ENCODE measurements around the gene CERS6. TPM values are rescaled to one million over a fixed set of nuclear protein-coding genes. Genes with fewer than 3 reads are reported as not detected.

CERS6 gene
- total RNA-seq, 1 donor from 2014 or later: 66.5 TPM

DNA sequence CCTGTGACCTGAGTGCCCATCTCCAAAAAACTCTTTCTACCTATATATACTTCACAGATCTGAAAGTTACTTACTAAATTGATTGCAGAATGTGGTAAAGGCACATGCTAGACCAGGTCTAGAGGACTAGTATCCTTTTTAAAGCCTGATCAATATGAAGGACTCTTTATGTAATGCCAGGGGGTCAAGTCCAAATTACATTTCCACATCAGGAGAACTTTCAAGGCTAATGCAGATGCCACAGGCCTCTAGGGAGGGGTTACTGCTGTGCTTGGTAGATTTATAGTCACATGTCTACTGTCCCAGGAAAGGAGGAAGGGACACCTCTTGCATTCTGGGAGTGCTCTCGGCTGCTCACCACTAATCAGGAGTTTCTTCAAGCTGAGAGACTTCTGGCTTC lies 227.9 kb downstream of the CERS6 start:
- peaks cover 42% of the 10 kb centered on the region for H3K4me1 Mint-ChIP-seq
- no peak overlapping the region for H3K27ac Mint-ChIP-seq
- TF ChIP-seq, protein P1, sequence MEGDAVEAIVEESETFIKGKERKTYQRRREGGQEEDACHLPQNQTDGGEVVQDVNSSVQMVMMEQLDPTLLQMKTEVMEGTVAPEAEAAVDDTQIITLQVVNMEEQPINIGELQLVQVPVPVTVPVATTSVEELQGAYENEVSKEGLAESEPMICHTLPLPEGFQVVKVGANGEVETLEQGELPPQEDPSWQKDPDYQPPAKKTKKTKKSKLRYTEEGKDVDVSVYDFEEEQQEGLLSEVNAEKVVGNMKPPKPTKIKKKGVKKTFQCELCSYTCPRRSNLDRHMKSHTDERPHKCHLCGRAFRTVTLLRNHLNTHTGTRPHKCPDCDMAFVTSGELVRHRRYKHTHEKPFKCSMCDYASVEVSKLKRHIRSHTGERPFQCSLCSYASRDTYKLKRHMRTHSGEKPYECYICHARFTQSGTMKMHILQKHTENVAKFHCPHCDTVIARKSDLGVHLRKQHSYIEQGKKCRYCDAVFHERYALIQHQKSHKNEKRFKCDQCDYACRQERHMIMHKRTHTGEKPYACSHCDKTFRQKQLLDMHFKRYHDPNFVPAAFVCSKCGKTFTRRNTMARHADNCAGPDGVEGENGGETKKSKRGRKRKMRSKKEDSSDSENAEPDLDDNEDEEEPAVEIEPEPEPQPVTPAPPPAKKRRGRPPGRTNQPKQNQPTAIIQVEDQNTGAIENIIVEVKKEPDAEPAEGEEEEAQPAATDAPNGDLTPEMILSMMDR (IDR thresholded peaks at IDR 0.05; ENCODE audit: unreplicated experiment): no peak

DNA sequence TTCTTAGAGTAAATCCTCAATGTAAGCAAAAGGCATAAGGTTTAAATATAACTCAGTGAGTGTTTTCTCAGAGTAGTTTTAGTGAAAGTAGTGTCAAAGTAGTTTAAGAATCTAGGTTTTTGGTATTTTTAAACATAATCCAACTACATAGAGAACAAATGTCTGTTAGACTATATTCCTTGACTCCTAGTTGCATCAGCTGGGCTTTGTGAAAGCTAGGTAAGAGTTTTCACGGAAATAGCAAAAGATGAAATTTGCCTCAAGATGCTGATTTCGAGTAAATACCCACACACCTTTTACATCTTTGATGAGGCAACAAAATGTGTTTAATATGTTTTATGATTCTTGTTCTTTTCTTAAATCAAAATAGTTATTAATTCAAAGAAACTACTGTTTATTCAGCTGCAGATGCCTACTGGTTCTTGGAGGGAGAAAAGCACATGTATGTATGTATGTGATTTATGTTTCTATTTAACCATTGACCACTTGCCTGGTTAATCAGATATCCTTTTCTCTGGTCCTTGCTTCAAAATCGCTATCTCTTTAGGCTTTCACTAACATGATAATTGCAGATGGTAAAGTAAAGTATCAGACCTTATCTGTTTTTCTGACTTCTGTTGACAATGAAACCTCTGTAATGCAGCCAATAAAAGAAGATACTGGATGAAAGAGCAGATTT lies 229.0 kb downstream of the CERS6 start:
- Mint-ChIP-seq H3K4me1 (peaks cover 45% of the 10 kb centered on the region), H3K36me3 (no peaks in the 10 kb centered on the region), H3K27me3 (ENCODE audit: low read depth) (no peaks in the 10 kb centered on the region), H3K27ac (peak overlapping the region; percentile 28), H3K4me3 (no peak overlapping the region), H3K9me3 (no peaks in the 10 kb centered on the region)
- DNase-seq (ENCODE audit: low spot score in 2 of 2, unreplicated experiment in 2 of 2): no peak
- TF ChIP-seq, protein P1 (IDR thresholded peaks at IDR 0.05; ENCODE audit: unreplicated experiment): no peak

More for the DNA sequence above, 227.9 kb downstream of the CERS6 start:
- no peaks in the 10 kb centered on the region for H3K36me3 Mint-ChIP-seq
- H3K9me3 Mint-ChIP-seq: no peaks in the 10 kb centered on the region
- no peak overlapping the region for H3K4me3 Mint-ChIP-seq
- DNase-seq (ENCODE audit: low spot score in 2 of 2, unreplicated experiment in 2 of 2): no peak
- H3K27me3 Mint-ChIP-seq (ENCODE audit: low read depth): no peaks in the 10 kb centered on the region

DNA sequence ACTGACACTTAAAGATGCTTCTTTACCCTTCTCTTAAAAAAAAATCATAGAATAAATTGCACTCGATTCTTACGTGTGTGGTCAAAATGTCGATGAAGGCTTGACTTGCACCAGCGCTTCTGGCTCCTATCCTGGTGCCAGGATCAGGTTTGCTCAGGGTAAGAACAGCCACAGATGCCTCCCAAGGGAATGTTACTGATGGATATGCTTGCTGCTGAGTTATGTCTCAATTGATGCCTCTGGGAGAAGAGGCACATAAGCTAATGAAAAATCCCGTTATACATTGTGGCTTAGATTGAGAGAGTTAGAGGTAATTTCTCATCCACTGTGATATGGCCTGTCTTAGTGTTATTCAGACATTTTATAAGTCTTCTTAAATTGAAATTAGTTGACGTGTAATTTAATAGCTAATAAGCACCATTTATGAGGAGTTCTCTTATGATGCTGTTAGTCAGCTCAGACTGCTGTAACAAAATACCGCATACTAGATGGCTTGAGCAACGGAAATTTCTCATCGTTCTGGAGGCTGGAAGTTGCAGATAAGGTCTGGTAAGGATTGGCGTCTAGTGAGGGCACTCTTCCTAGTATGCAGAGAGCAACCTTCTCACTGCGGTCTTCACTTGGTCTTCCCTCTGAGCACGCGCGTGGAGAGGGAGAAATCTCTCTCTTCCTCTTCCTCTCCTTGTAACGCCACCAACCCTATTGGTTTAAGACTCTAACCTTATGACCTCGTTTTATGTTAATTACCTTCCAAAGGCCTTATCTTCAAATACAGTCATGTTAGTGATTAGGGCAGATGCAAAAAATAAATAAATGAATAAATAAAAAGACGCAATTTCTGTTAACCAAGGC lies 229.8 kb downstream of the CERS6 start:
- DNase-seq (ENCODE audit: low spot score in 2 of 2, unreplicated experiment in 2 of 2): no peak
- Mint-ChIP-seq H3K4me3 (no peak overlapping the region), H3K36me3 (no peaks in the 10 kb centered on the region), H3K4me1 (peaks cover 51% of the 10 kb centered on the region), H3K27ac (peak overlapping the region; percentile 28), H3K9me3 (no peaks in the 10 kb centered on the region), H3K27me3 (ENCODE audit: low read depth) (no peaks in the 10 kb centered on the region)
- TF ChIP-seq, protein P1 (IDR thresholded peaks at IDR 0.05; ENCODE audit: unreplicated experiment): no peak

DNA sequence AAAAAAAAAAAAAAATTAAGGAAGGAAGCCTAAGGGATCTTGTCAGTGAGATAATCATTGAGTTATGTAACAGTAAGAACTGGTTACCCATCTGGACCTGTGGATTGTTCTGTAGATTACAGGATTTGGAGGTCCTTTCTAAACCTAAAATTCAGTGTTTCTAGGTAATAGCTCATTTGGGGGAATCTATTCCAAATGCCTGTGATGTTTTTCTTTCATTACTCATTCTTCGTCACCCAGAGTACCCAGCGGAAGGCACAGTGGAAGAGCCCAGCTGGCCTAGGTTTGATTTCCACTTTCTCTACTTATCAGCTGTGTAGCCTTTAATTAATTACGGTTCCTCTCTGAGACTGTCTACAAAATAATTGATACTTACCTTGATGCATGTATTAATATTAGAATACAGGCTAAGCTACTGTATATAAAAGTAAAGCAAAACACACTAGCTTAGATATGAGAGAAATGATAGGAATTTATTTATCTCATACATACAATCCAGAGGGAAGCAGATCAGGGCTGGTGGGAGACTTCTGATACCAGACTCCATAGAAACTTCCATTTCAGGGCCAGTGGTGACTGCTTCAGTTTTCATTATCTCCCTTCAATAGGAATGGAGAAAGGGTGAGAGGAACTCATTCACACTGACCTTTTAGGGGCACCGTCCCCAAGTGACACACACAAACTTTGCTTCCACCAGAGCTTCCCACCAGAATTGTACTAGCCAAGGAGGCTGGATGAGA lies 230.6 kb downstream of the CERS6 start:
- TF ChIP-seq, protein P1 (IDR thresholded peaks at IDR 0.05; ENCODE audit: unreplicated experiment): no peak
- H3K4me3 Mint-ChIP-seq: no peak overlapping the region
- no peaks in the 10 kb centered on the region for H3K36me3 Mint-ChIP-seq
- no peaks in the 10 kb centered on the region for H3K27me3 Mint-ChIP-seq (ENCODE audit: low read depth)
- H3K4me1 Mint-ChIP-seq: peaks cover 59% of the 10 kb centered on the region
- no peaks in the 10 kb centered on the region for H3K9me3 Mint-ChIP-seq
- H3K27ac Mint-ChIP-seq: peak overlapping the region; percentile 87
- no peak for DNase-seq (ENCODE audit: low spot score in 2 of 2, unreplicated experiment in 2 of 2)

DNA sequence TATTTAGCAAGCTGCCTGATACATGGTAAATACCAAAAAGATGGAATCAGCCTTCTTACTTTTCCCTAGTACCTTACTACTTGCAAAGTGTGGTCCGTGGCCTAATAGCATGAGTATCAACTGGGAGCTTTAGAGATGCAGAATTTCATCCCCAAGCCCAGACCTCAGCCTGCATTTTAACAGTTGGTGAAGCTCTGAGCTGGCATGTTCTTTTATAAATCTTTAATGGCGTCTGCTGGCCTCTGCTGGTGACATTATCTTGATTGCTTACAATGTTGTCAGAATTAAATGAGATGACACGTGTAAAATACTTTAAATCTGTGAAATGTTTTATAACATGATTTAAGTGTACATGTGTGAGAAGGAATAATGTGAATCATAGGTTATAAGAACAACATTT lies 231.2 kb downstream of the CERS6 start:
- no peak for DNase-seq (ENCODE audit: low spot score in 2 of 2, unreplicated experiment in 2 of 2)
- Mint-ChIP-seq H3K4me1 (peaks cover 59% of the 10 kb centered on the region), H3K4me3 (no peak overlapping the region), H3K36me3 (no peaks in the 10 kb centered on the region), H3K27ac (peak overlapping the region; percentile 33), H3K27me3 (ENCODE audit: low read depth) (no peaks in the 10 kb centered on the region), H3K9me3 (no peaks in the 10 kb centered on the region)
- TF ChIP-seq, protein P1 (IDR thresholded peaks at IDR 0.05; ENCODE audit: unreplicated experiment): no peak
